Measurements from ENCODE around the gene PRDM10. TPM values are rescaled to one million over a fixed set of nuclear protein-coding genes. Genes with fewer than 3 reads are reported as not detected.

PRDM10 gene
- total RNA-seq = 4.1 and 5.8 TPM in 2 replicates

GRCh38 chr11:130002352-130002845 lies at the start of gene PRDM10:
Gene PRDM10 (minus strand): TSS chr11:130002835. CDS start chr11:129960964, 41,871 bp downstream.

GRCh38 chr11:129895126-129896041 lies 107.3 kb downstream of the PRDM10 start, which contains the start of gene NFRKB:
Gene NFRKB (minus strand): TSS chr11:129895578. CDS start chr11:129892849, 2,729 bp downstream.

Other genes starting within 250 kb of the PRDM10 start
- 29.2 and 176 TPM in 2 replicates for gene TMEM45B, start 187.0 kb downstream of the PRDM10 start, total RNA-seq
- gene NFRKB, start 107.3 kb downstream of the PRDM10 start, total RNA-seq = 19.0 and 35.4 TPM in 2 replicates
- gene APLP2, start 67.1 kb upstream of the PRDM10 start, total RNA-seq = 392 and 502 TPM in 2 replicates
- 100.0 and 198 TPM in 2 replicates for gene ST14, start 156.9 kb upstream of the PRDM10 start, total RNA-seq